ENCODE data around the gene RBM15B. TPM values are rescaled to one million over a fixed set of nuclear protein-coding genes. Genes with fewer than 3 reads are reported as not detected.
"Not testable (repeated sequence)": the region's sequence is repeated elsewhere in the genome, so short reads cannot be mapped to it uniquely, and the experiment has no call there.

The RBM15B gene
- total and polyA plus RNA-seq, 7 donors = 9.6 to 29.5 (median 19.5) TPM

- WGBS, 2 donors = 3 to 4% methylated on average over 18 of the region's 18 CpGs
- DNase-seq = no peak
- TF ChIP-seq CTCF (IDR thresholded peaks at IDR 0.05) (no peak), EP300 (IDR thresholded peaks at IDR 0.05) (no peak), POLR2AphosphoS5 (IDR thresholded peaks at IDR 0.05) (no peak), POLR2A (IDR thresholded peaks at IDR 0.05) (no peak)
- H3K9me3 ChIP-seq = no peaks in the 10 kb centered on the region
- H3K36me3 ChIP-seq = peaks cover 0 to 20% (median 8%) of the 10 kb centered on the region in 4 donors
- peaks cover 0 to 47% (median 43%) of the 10 kb centered on the region in 4 donors for H3K4me1 ChIP-seq
- H3K4me3 ChIP-seq = peak overlapping the region; percentile 59 to 91 (median 83)
- intact Hi-C loops (cut with DNase I) = loop anchor here (2.0 to 10.0 kb wide), 6 partner anchors 115 to 1061 kb away; partner anchors contain the start of genes C3orf18, DCAF1, DOCK3 and HEMK1
- H3K27ac ChIP-seq = peak overlapping the region; percentile 84 to 96 (median 92)
- H3K27me3 ChIP-seq = no peaks in the 10 kb centered on the region
Observed at GRCh38 chr3:51385621-51386091, 5.4 kb upstream of the RBM15B start.

- DNase-seq = no peak
- 39 to 49% methylated on average over 8 of the region's 8 CpGs for WGBS, 2 donors
- peaks cover 0 to 49% (median 45%) of the 10 kb centered on the region in 4 donors for H3K4me1 ChIP-seq
- H3K9me3 ChIP-seq = no peaks in the 10 kb centered on the region
- no peaks in the 10 kb centered on the region for H3K27me3 ChIP-seq
- peak overlapping the region; percentile 84 to 96 (median 92) for H3K27ac ChIP-seq
- H3K36me3 ChIP-seq = peaks cover 0 to 20% (median 8%) of the 10 kb centered on the region in 4 donors
- H3K4me3 ChIP-seq = peak overlapping the region in 3 of 4 donors; percentile 79 to 91 (median 87)
- intact Hi-C loops (cut with DNase I) = loop anchor here (5.0 to 10.0 kb wide), 4 partner anchors 286 to 1062 kb away; partner anchors contain the start of genes C3orf18, DOCK3, HEMK1 and HYAL2
- TF ChIP-seq EP300 (IDR thresholded peaks at IDR 0.05) = no peak
- no peak for TF ChIP-seq CTCF (IDR thresholded peaks at IDR 0.05)
- TF ChIP-seq POLR2A (IDR thresholded peaks at IDR 0.05) = no peak
- no peak for TF ChIP-seq POLR2AphosphoS5 (IDR thresholded peaks at IDR 0.05)
Observed at GRCh38 chr3:51386159-51386851, 4.8 kb upstream of the RBM15B start.

GRCh38 chr3:51386852-51387229 is 4.2 kb upstream of the RBM15B start:
- peak overlapping the region in 3 of 4 donors; percentile 84 to 94 (median 91) for H3K27ac ChIP-seq
- TF ChIP-seq EP300 (IDR thresholded peaks at IDR 0.05) = no peak
- TF ChIP-seq POLR2AphosphoS5 (IDR thresholded peaks at IDR 0.05) = no peak
- TF ChIP-seq CTCF (IDR thresholded peaks at IDR 0.05) = no peak
- no peak for TF ChIP-seq POLR2A (IDR thresholded peaks at IDR 0.05)
- peaks cover 0 to 20% (median 8%) of the 10 kb centered on the region in 4 donors for H3K36me3 ChIP-seq
- intact Hi-C loops (cut with DNase I) = loop anchor here (5.0 to 10.0 kb wide), 4 partner anchors 285 to 1062 kb away; partner anchors contain the start of genes C3orf18, DOCK3, HEMK1 and HYAL2
- DNase-seq = no peak
- H3K27me3 ChIP-seq = no peaks in the 10 kb centered on the region
- WGBS, 2 donors = 81 to 89% methylated on average over 5 of the region's 5 CpGs
- no peaks in the 10 kb centered on the region for H3K9me3 ChIP-seq
- H3K4me1 ChIP-seq = peaks cover 0 to 51% (median 46%) of the 10 kb centered on the region in 4 donors
- no peak overlapping the region for H3K4me3 ChIP-seq

GRCh38 chr3:51387281-51387680 is 3.8 kb upstream of the RBM15B start:
- not testable (repeated sequence) for DNase-seq, H3K4me3 ChIP-seq, H3K9me3 ChIP-seq, H3K27me3 ChIP-seq
- H3K4me1 ChIP-seq = peaks cover 0 to 56% (median 51%) of the 10 kb centered on the region in 4 donors
- intact Hi-C loops (cut with DNase I) = loop anchor here (5.0 to 10.0 kb wide), 4 partner anchors 285 to 1062 kb away; partner anchors contain the start of genes C3orf18, DOCK3, HEMK1 and HYAL2
- H3K27ac ChIP-seq = peak overlapping the region in 1 of 4 donors; percentile 91
- WGBS, 2 donors = 63 to 82% methylated on average over 6 of the region's 6 CpGs
- H3K36me3 ChIP-seq = peaks cover 0 to 20% (median 8%) of the 10 kb centered on the region in 4 donors
